Esophagus (tissue), 2 donors: Measurements from ENCODE around the gene ANKK1. TPM values are rescaled to one million over a fixed set of nuclear protein-coding genes. Genes with fewer than 3 reads are reported as not detected.

Experiments used
- H3K27ac ChIP-seq, 2 donors: one replicate each; pipeline ENCODE4 v1.5.1; 2013; ENCODE audit warnings: low read depth in 2 of 2, mild to moderate bottlenecking in 2 of 2, inconsistent platforms in 1 of 2, low read length in 1 of 2, moderate library complexity in 1 of 2
- H3K27me3 ChIP-seq, 2 donors: one replicate each; pipeline ENCODE4 v1.6.1; 2013; ENCODE audit warnings: low read length in 2 of 2, control low read depth in 1 of 2, mild to moderate bottlenecking in 1 of 2; ENCODE audit not compliant: insufficient read depth in 2 of 2, control insufficient read depth in 1 of 2
- H3K36me3 ChIP-seq, 2 donors: one replicate each; pipeline ENCODE4 v1.6.1; 2013; ENCODE audit warnings: low read length in 1 of 2; ENCODE audit not compliant: control insufficient read depth in 2 of 2, insufficient read depth in 2 of 2
- H3K4me1 ChIP-seq, 2 donors: one replicate each; pipeline ENCODE4 v1.6.1; 2013; ENCODE audit warnings: low read length in 1 of 2; ENCODE audit not compliant: control insufficient read depth in 2 of 2, insufficient read depth in 2 of 2
- H3K4me3 ChIP-seq, 2 donors: one replicate each; pipeline ENCODE4 v1.5.1; 2013; ENCODE audit warnings: low read length in 2 of 2, mild to moderate bottlenecking in 2 of 2, low read depth in 1 of 2, moderate library complexity in 1 of 2
- H3K9me3 ChIP-seq, 2 donors: one replicate each; pipeline ENCODE4 v1.6.1; 2013; ENCODE audit warnings: mild to moderate bottlenecking in 2 of 2, low read depth in 1 of 2, low read length in 1 of 2, moderate library complexity in 1 of 2; ENCODE audit not compliant: control insufficient read depth in 2 of 2, insufficient read depth in 1 of 2
- WGBS, 2 donors: extraction: QIAGEN DNeasy Blood & Tissue Kit; methylation state at CpG; one replicate each; pipeline ENCODE4 v1.1.7; 2013; 5-methylcytosine and 5-hydroxymethylcytosine counted together
- polyA plus RNA-seq, 2 donors: library from polyadenylated mRNA; stranded (reverse); fragments of 200-250 nt; gene quantifications; one replicate each; pipeline ENCODE4 v1.2.3, GENCODE V29; 2013
- donor health status: healthy with polysubstance abuse.
- donor health status: Bipolar disorder and iron deficiency.

The ANKK1 gene
- polyA plus RNA-seq, 2 donors, result 0.67 to 0.88 TPM

GRCh38 chr11:113415343-113415742 lies 27.8 kb downstream of the ANKK1 start:
- H3K9me3 ChIP-seq, result no peaks in the 10 kb centered on the region
- H3K36me3 ChIP-seq, result no peaks in the 10 kb centered on the region
- H3K4me1 ChIP-seq, result no peaks in the 10 kb centered on the region
- 91 to 96% methylated on average over 16 of the region's 16 CpGs for WGBS, 2 donors
- no peaks in the 10 kb centered on the region for H3K27me3 ChIP-seq
- no peak overlapping the region for H3K27ac ChIP-seq
- no peak overlapping the region for H3K4me3 ChIP-seq

DNA sequence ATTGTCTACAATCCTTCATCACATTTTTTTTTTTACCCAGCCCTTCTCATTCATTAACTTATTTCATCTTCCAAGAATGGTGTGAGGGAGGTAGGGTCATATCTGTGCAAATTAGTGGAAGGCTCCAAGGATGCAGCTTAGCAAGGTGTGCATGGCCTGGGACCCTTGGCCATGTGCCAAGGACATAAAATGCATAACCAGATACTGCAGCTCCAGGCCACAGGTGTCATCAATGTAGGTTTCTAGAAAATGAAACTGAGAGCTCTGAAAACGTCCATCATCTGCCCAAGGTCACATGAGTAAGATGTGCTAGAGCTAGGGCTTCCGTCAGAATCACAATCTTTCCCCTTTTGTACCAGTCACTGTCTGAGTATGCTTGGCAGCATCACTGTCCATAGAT lies 29.8 kb downstream of the ANKK1 start:
- Histone ChIP-seq H3K36me3 (no peaks in the 10 kb centered on the region), H3K4me1 (no peaks in the 10 kb centered on the region), H3K9me3 (no peaks in the 10 kb centered on the region), H3K27ac (no peak overlapping the region), H3K27me3 (no peaks in the 10 kb centered on the region), H3K4me3 (no peak overlapping the region)
- WGBS, 2 donors, result 55 to 67% methylated on average over 2 of the region's 2 CpGs

- no peaks in the 10 kb centered on the region for H3K4me1 ChIP-seq
- H3K36me3 ChIP-seq, result no peaks in the 10 kb centered on the region
- WGBS, 2 donors, result 77 to 85% methylated on average over 14 of the region's 14 CpGs
- H3K27ac ChIP-seq, result no peak overlapping the region
- no peaks in the 10 kb centered on the region for H3K9me3 ChIP-seq
- no peak overlapping the region for H3K4me3 ChIP-seq
- H3K27me3 ChIP-seq, result no peaks in the 10 kb centered on the region
These were observed 31.9 kb downstream of the ANKK1 start for GRCh38 chr11:113419454-113420003.

DNA sequence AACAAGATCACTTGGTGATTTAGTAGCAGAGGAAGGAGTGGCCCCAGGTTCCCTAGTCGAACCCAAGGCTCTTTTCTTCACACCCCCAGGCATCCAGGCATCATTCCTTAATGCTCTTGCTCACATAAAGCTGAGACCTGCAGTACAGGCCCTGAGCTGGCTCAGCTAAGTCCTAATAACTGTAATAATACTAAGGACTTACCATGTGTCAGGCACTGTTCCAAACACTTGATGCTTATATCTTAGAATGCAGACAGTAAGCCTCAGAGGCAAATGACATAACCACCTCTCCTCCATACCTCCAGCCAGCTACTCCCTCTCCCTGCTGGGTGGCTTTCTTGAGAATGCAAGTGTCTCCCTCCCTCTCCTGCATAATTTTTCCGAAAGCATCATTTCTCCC lies 33.2 kb downstream of the ANKK1 start:
- Histone ChIP-seq H3K36me3 (no peaks in the 10 kb centered on the region), H3K4me3 (no peak overlapping the region), H3K27me3 (no peaks in the 10 kb centered on the region), H3K27ac (no peak overlapping the region), H3K4me1 (no peaks in the 10 kb centered on the region), H3K9me3 (no peaks in the 10 kb centered on the region)
- WGBS, 2 donors, result 45 to 53% methylated on average over 2 of the region's 2 CpGs

GRCh38 chr11:113426686-113427085 lies 39.1 kb downstream of the ANKK1 start:
- H3K27me3 ChIP-seq, result no peaks in the 10 kb centered on the region
- no peak overlapping the region for H3K4me3 ChIP-seq
- no peaks in the 10 kb centered on the region for H3K9me3 ChIP-seq
- H3K27ac ChIP-seq, result no peak overlapping the region
- H3K36me3 ChIP-seq, result no peaks in the 10 kb centered on the region
- 86 to 93% methylated on average over 6 of the region's 6 CpGs for WGBS, 2 donors
- H3K4me1 ChIP-seq, result no peaks in the 10 kb centered on the region

DNA sequence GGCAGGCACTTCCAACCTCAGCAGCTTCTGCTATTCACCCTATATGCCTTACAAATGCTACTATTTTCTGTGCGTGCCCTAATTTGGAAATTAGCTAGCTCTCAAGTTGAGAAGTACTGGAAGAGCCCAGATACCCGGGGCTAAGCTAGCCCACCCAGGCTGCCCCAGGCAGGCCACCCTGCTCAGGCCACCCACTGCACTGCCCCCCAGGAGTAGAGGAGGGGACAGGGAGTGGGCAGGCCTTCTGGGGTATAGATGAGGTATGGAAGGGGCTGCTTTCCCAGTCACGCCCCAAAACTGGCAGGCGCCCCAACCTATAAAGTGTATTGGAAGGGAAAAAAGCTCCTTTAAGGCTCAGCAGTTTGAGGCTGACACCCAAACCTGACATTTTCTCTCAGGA lies 44.2 kb downstream of the ANKK1 start:
- WGBS, 2 donors, result 80 to 85% methylated on average over 4 of the region's 4 CpGs
- Histone ChIP-seq H3K9me3 (no peaks in the 10 kb centered on the region), H3K27ac (no peak overlapping the region), H3K36me3 (no peaks in the 10 kb centered on the region), H3K4me3 (no peak overlapping the region), H3K27me3 (no peaks in the 10 kb centered on the region), H3K4me1 (no peaks in the 10 kb centered on the region)

DNA sequence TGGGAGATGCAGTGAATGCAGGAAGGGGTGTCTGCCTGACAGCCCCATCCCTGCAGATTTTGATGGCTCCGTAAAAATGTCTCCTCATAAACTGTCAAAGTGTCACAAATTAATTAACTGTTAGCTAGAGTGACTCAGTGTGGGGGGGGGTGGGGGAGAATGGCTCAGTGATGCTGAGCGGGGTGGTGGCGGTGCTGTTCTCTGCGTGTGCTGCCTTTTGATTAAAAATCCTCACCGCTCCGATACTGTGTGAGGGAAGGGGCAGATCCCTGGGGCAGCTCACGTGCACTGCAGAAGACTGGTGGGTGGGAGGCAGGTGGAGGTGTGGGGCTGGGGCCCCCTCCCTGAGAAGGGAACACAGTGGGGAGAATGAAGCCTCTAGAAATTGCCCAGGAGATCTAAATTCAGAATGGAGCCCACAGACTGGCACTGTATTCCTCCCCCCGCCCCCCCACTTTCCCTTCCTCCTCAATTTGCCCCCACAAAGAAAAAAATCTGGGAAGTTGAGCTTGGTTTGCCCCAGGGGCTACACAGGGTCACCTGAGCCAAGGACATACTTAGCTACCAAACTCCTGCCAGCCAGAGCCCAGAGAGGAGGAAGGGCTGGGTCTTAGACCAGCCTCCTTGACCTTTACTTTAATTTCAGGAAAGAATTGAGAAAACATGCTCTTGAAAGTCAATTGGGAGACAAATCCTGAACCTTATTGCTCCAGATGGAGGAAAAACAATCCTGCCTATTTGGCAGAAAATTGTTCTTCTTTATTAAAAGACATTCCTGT lies 47.8 kb downstream of the ANKK1 start:
- no peaks in the 10 kb centered on the region for H3K4me1 ChIP-seq
- no peak overlapping the region for H3K27ac ChIP-seq
- H3K27me3 ChIP-seq, result no peaks in the 10 kb centered on the region
- H3K36me3 ChIP-seq, result no peaks in the 10 kb centered on the region
- 87 to 88% methylated on average over 8 of the region's 8 CpGs for WGBS, 2 donors
- no peaks in the 10 kb centered on the region for H3K9me3 ChIP-seq
- no peak overlapping the region for H3K4me3 ChIP-seq

- Histone ChIP-seq H3K27ac (no peak overlapping the region), H3K27me3 (peaks cover 0 to 2% of the 10 kb centered on the region in 2 donors), H3K4me3 (no peak overlapping the region), H3K9me3 (no peaks in the 10 kb centered on the region), H3K4me1 (no peaks in the 10 kb centered on the region), H3K36me3 (no peaks in the 10 kb centered on the region)
- WGBS, 2 donors, result 66 to 72% methylated on average over 6 of the region's 6 CpGs
These were observed 49.2 kb downstream of the ANKK1 start for GRCh38 chr11:113436672-113437252.

- Histone ChIP-seq H3K4me1 (peaks cover 0 to 3% of the 10 kb centered on the region in 2 donors), H3K27ac (no peak overlapping the region), H3K9me3 (no peaks in the 10 kb centered on the region), H3K27me3 (peaks cover 0 to 2% of the 10 kb centered on the region in 2 donors), H3K4me3 (no peak overlapping the region), H3K36me3 (no peaks in the 10 kb centered on the region)
- 85 to 90% methylated on average over 2 of the region's 2 CpGs for WGBS, 2 donors
These were observed 53.2 kb downstream of the ANKK1 start for GRCh38 chr11:113440816-113441215.
